HG03045 (cell line): Measurements from ENCODE around the gene JAK1.
"Not testable (repeated sequence)": the region's sequence is repeated elsewhere in the genome, so short reads cannot be mapped to it uniquely, and the experiment has no call there.

Source experiments
- ATAC-seq: cut with Tn5 transposase; IDR thresholded peaks from one replicate; pipeline ENCODE4 v1.9.1; 2021; ENCODE audit warnings: mild to moderate bottlenecking, moderate library complexity; ENCODE audit not compliant: unreplicated experiment

JAK1 gene

GRCh38 chr1:64950284-64950809, 16.0 kb downstream of the JAK1 start:
- ATAC-seq = no peak

GRCh38 chr1:64948905-64949833, 17.2 kb downstream of the JAK1 start:
- ATAC-seq = no peak

GRCh38 chr1:64948216-64948615, 18.1 kb downstream of the JAK1 start:
- ATAC-seq = no peak

- no peak for ATAC-seq
Measured at GRCh38 chr1:64946916-64947315, 19.4 kb downstream of the JAK1 start.

GRCh38 chr1:64944913-64945312, 21.4 kb downstream of the JAK1 start:
- no peak for ATAC-seq

GRCh38 chr1:64942675-64943074, 23.7 kb downstream of the JAK1 start:
- no peak for ATAC-seq

- no peak for ATAC-seq
Measured at GRCh38 chr1:64942118-64942517, 24.2 kb downstream of the JAK1 start.

GRCh38 chr1:64941461-64942117, 24.8 kb downstream of the JAK1 start:
- no peak for ATAC-seq

GRCh38 chr1:64940025-64940424, 26.3 kb downstream of the JAK1 start:
- no peak for ATAC-seq

GRCh38 chr1:64938991-64939390, 27.4 kb downstream of the JAK1 start:
- no peak for ATAC-seq

GRCh38 chr1:64936956-64937355, 29.4 kb downstream of the JAK1 start:
- no peak for ATAC-seq

GRCh38 chr1:64935551-64936155, 30.7 kb downstream of the JAK1 start:
- no peak for ATAC-seq

- ATAC-seq = no peak
Measured at GRCh38 chr1:64934878-64935275, 31.5 kb downstream of the JAK1 start.

GRCh38 chr1:64934115-64934877, 32.1 kb downstream of the JAK1 start:
- ATAC-seq = no peak

GRCh38 chr1:64933296-64934070, 32.9 kb downstream of the JAK1 start:
- no peak for ATAC-seq

- no peak for ATAC-seq
Measured at GRCh38 chr1:64932962-64933295, 33.4 kb downstream of the JAK1 start.

- not testable (repeated sequence) for ATAC-seq
Measured at GRCh38 chr1:64930640-64931039, 35.7 kb downstream of the JAK1 start.

GRCh38 chr1:64929221-64929620, 37.1 kb downstream of the JAK1 start:
- ATAC-seq = no peak

- ATAC-seq = no peak
Measured at GRCh38 chr1:64928325-64928724, 38.0 kb downstream of the JAK1 start.

GRCh38 chr1:64925594-64925993, 40.8 kb downstream of the JAK1 start:
- ATAC-seq = no peak
